HG03139 (cell line): Measurements from ENCODE around the gene EEF1AKMT3.

Experiments used
- ATAC-seq: cut with Tn5 transposase; IDR thresholded peaks from one replicate; pipeline ENCODE4 v1.9.1; 2021; ENCODE audit not compliant: unreplicated experiment

EEF1AKMT3 gene

GRCh38 chr12:57750561-57751431, 21.6 kb upstream of the EEF1AKMT3 start:
- ATAC-seq = no peak

GRCh38 chr12:57751432-57751787, 21.0 kb upstream of the EEF1AKMT3 start:
- ATAC-seq = no peak

- ATAC-seq = peak; percentile 68
Observed at GRCh38 chr12:57751788-57752667, 20.4 kb upstream of the EEF1AKMT3 start, which contains the start of gene CDK4. CDK4 (minus strand) TSS chr12:57752310; CDS start chr12:57751717, 593 bp downstream.

GRCh38 chr12:57752668-57753000, 19.8 kb upstream of the EEF1AKMT3 start:
- no peak for ATAC-seq

GRCh38 chr12:57753756-57754337, 18.6 kb upstream of the EEF1AKMT3 start:
- ATAC-seq = no peak

GRCh38 chr12:57754411-57755193, 17.8 kb upstream of the EEF1AKMT3 start, which contains the start of gene MARCHF9:
MARCHF9 (plus strand) TSS chr12:57755103; CDS start chr12:57755529, 426 bp downstream.
- ATAC-seq = peak; percentile 29

GRCh38 chr12:57755194-57755453, 17.3 kb upstream of the EEF1AKMT3 start:
- no peak for ATAC-seq

GRCh38 chr12:57755454-57756372, 16.7 kb upstream of the EEF1AKMT3 start:
- no peak for ATAC-seq

- no peak for ATAC-seq
Observed at GRCh38 chr12:57756406-57757341, 15.7 kb upstream of the EEF1AKMT3 start.

- ATAC-seq = no peak
Observed at GRCh38 chr12:57757771-57758170, 14.6 kb upstream of the EEF1AKMT3 start.

- no peak for ATAC-seq
Observed at GRCh38 chr12:57758552-57759359, 13.7 kb upstream of the EEF1AKMT3 start.

GRCh38 chr12:57759360-57759980, 12.9 kb upstream of the EEF1AKMT3 start:
- ATAC-seq = no peak

- ATAC-seq = no peak
Observed at GRCh38 chr12:57760347-57760982, 11.9 kb upstream of the EEF1AKMT3 start.

- no peak for ATAC-seq
Observed at GRCh38 chr12:57761391-57761998, 10.9 kb upstream of the EEF1AKMT3 start.

GRCh38 chr12:57762463-57762862, 10.0 kb upstream of the EEF1AKMT3 start:
- ATAC-seq = no peak

- ATAC-seq = no peak
Observed at GRCh38 chr12:57763881-57764661, 8.3 kb upstream of the EEF1AKMT3 start.
